Astrocyte (in vitro differentiated cells and primary cell): ENCODE measurements around the gene FLOT2.

Experiments used
- EZH2 ChIP-seq: IDR thresholded peaks from 2 replicates; pipeline ENCODE4 v1.6.1; 2012; ENCODE audit warnings: mild to moderate bottlenecking, low read length, inconsistent platforms; ENCODE audit not compliant: insufficient read depth
- TF ChIP-seq, protein P1 (sequence below): IDR thresholded peaks from 2 replicates; pipeline ENCODE4 v1.5.1; 2011; ENCODE audit warnings: low read depth, mild to moderate bottlenecking, inconsistent platforms, low read length, moderate library complexity; ENCODE audit not compliant: insufficient read depth

DNA sequence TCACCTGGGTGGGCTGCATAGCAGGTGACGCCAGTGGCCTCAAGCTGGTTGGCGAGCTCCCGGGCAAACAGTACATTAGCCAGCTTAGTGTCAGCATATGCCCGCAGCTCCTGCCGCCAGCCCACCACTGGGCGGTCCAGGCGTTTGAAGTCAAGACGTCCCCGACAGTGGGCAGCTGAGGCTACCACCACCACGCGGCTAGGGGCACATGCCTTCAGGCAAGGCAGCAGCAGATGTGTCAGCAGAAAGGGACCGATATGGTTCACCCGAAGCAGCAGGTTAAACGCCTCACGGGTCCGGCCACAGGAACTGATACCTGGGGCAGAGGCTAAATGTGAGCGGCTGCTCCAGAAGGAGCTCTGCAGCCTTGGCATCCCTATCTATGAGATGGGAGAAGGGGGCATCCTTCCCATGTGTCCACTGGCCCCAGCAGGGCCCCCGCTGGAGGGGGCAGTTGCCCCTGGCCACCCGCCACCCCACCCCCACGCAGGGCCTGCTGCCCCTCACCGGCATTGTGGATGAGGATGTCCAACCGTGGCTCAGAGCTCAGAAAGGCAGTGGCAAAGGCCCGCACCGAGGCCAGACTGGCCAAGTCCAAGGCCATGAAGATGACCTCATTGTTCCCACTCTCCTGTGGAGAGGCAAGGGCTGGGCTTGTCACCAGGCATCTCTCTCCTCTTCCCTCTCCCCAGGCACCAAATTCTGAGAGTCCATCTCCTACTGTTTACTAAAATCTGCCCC lies 3.6 kb upstream of the FLOT2 start:
- TF ChIP-seq, protein P1, sequence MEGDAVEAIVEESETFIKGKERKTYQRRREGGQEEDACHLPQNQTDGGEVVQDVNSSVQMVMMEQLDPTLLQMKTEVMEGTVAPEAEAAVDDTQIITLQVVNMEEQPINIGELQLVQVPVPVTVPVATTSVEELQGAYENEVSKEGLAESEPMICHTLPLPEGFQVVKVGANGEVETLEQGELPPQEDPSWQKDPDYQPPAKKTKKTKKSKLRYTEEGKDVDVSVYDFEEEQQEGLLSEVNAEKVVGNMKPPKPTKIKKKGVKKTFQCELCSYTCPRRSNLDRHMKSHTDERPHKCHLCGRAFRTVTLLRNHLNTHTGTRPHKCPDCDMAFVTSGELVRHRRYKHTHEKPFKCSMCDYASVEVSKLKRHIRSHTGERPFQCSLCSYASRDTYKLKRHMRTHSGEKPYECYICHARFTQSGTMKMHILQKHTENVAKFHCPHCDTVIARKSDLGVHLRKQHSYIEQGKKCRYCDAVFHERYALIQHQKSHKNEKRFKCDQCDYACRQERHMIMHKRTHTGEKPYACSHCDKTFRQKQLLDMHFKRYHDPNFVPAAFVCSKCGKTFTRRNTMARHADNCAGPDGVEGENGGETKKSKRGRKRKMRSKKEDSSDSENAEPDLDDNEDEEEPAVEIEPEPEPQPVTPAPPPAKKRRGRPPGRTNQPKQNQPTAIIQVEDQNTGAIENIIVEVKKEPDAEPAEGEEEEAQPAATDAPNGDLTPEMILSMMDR = no peak
- no peak for TF ChIP-seq EZH2
